ENCODE data around the gene STX4. TPM values are rescaled to one million over a fixed set of nuclear protein-coding genes. Genes with fewer than 3 reads are reported as not detected.
A peak's percentile ranks its signal among the peaks of the same experiment; 100 is the strongest.

The STX4 gene
- total RNA-seq, 4 donors from 2014 or later, result 14.9 to 24.3 (median 21.4) TPM

DNA sequence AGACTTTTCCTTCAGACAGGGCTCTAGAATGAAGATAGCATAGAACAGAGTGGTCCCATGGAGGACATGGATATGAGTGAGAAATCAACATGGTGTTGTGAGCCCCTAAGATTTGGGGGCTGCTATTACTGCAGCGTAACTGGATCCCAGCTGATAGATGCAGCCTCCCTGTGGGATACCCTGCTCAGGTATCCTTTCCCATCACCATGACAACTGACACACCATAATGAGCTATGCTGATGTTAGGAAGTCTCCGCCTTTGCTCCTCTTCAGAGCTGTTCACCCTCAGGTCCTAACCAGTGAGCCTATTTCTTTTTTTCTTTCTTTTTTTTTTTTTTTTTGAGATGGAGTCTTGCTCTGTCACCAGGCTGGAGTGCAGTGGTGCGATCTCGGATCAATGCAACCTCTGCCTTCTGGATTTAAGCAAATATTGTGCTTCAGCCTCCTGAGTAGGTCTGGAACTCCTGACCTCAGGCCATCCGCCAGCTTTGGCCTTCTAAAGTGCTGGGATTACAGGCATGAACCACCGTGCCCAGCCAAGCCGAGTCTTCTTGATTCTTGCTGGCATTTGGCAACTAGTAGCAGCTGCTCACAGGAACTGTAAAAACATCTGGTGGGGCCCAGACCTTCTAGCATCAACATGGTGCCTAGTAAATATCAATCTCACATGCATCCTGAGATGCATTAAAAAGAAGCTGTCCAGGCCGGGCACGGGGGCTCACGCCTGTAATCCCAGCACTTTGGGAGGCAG, 17.1 kb downstream of the STX4 start:
- no peak for TF ChIP-seq POLR2A (IDR thresholded peaks at IDR 0.05)
- TF ChIP-seq, protein P1, sequence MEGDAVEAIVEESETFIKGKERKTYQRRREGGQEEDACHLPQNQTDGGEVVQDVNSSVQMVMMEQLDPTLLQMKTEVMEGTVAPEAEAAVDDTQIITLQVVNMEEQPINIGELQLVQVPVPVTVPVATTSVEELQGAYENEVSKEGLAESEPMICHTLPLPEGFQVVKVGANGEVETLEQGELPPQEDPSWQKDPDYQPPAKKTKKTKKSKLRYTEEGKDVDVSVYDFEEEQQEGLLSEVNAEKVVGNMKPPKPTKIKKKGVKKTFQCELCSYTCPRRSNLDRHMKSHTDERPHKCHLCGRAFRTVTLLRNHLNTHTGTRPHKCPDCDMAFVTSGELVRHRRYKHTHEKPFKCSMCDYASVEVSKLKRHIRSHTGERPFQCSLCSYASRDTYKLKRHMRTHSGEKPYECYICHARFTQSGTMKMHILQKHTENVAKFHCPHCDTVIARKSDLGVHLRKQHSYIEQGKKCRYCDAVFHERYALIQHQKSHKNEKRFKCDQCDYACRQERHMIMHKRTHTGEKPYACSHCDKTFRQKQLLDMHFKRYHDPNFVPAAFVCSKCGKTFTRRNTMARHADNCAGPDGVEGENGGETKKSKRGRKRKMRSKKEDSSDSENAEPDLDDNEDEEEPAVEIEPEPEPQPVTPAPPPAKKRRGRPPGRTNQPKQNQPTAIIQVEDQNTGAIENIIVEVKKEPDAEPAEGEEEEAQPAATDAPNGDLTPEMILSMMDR (IDR thresholded peaks at IDR 0.05 in 4 of 5, conservative IDR thresholded peaks at IDR 0.05 in 1 of 5), result no peak
- H3K9me3 ChIP-seq, result no peaks in the 10 kb centered on the region
- no peaks in the 10 kb centered on the region for H3K27me3 ChIP-seq
- no peak overlapping the region for H3K27ac ChIP-seq
- DNase-seq (no peak), ATAC-seq (no peak)
- intact Hi-C loops (cut with DNase I; ENCODE audit: low total_unique reads), result no loop called here
- in situ Hi-C loops (cut with MboI; ENCODE audit: low sequenced_read_pairs in 4 of 4), result no loop called here
- no peak overlapping the region for H3K4me3 ChIP-seq
- H3K36me3 ChIP-seq, result no peaks in the 10 kb centered on the region
- no peaks in the 10 kb centered on the region for H3K4me1 ChIP-seq

DNA sequence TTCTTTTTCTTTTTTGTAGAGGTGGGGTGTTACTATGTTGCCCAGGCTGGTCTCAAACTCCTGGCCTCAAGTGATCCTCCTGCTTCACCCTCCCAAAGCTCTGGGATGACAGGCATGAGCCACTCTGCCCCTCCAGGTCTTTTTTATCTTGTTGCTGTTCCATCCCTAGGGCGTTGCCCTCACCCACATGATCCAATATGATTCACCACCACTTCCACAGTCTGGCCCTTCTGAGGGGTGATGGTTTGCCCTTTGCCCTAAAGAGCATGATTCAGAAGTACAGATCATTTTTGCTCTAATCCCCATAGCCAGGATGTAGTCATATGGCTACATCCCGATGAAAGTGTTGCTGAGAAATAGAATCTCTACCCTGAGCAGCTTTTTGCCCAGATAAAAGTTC, 18.8 kb downstream of the STX4 start:
- Histone ChIP-seq H3K9me3 (no peaks in the 10 kb centered on the region), H3K36me3 (no peaks in the 10 kb centered on the region), H3K4me3 (no peak overlapping the region), H3K27me3 (no peaks in the 10 kb centered on the region), H3K4me1 (no peaks in the 10 kb centered on the region), H3K27ac (no peak overlapping the region)
- DNase-seq (no peak), ATAC-seq (peak in 1 of 2 donors; percentile 55)
- intact Hi-C loops (cut with DNase I; ENCODE audit: low total_unique reads) (no loop called here), in situ Hi-C loops (cut with MboI; ENCODE audit: low sequenced_read_pairs in 4 of 4) (no loop called here)
- no peak for TF ChIP-seq POLR2A (IDR thresholded peaks at IDR 0.05)
- TF ChIP-seq, protein P1 (IDR thresholded peaks at IDR 0.05 in 4 of 5, conservative IDR thresholded peaks at IDR 0.05 in 1 of 5), result no peak

DNA sequence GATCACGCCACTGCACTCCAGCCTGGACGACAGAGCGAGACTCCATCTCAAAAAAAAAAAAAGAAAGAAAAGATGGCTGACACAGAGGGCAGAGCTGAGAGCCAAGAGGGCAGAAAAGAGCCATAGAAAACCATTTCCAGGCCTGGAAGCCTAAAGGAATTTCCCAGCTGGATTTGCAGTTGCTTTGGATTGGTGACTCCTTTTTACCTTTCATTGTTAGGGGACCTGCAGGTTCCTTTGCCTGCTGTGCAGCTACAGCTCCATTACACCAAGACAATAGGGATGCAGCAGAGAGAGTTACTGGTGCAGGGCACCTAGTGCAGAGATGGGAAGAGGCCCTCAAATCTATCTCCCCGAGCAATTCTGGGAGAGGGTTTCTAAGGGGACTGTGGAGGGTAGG, 22.3 kb downstream of the STX4 start:
- H3K27me3 ChIP-seq, result no peaks in the 10 kb centered on the region
- no peak for ATAC-seq
- in situ Hi-C loops (cut with MboI; ENCODE audit: low sequenced_read_pairs in 4 of 4), result no loop called here
- no peak overlapping the region for H3K4me3 ChIP-seq
- intact Hi-C loops (cut with DNase I; ENCODE audit: low total_unique reads), result no loop called here
- H3K27ac ChIP-seq, result no peak overlapping the region
- DNase-seq, result no peak
- TF ChIP-seq, protein P1 (IDR thresholded peaks at IDR 0.05 in 4 of 5, conservative IDR thresholded peaks at IDR 0.05 in 1 of 5), result no peak
- TF ChIP-seq POLR2A (IDR thresholded peaks at IDR 0.05), result no peak
- peaks cover 0 to 14% of the 10 kb centered on the region in 2 donors for H3K36me3 ChIP-seq
- no peaks in the 10 kb centered on the region for H3K4me1 ChIP-seq
- no peaks in the 10 kb centered on the region for H3K9me3 ChIP-seq

DNA sequence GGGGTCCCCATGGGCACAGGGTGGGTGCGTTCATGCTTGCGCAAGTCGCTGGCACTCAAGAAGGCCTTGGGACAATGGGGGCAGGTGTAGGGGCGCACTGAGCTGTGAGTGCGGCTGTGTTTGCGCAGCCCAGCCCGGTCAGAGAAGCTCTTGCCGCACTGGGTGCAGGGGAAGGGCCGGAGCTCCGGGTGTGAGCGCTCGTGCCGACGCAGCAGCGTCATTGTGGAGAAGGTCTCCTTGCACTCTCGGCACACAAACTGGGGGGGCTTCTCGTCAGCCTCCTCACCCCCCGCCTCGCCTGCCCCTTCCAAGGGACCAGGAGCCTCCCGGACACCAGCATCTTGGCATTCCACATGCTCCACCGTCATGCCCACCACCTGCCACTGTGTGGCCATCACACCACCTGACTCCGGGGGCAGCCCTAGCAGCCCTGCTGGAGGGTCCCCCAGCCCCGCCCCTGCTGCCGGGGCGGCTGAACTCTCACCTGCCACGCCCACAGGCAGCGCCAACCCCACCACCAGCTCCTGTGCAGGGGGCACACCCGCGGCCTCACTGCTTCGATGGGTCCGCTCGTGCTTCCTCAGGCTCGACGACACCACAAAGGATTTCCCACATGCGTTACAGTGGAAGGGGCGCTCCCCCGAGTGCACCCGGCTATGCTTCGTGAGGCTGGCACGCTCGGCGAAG, 27.9 kb downstream of the STX4 start:
- Histone ChIP-seq H3K4me1 (peaks cover 3 to 11% of the 10 kb centered on the region in 2 donors), H3K36me3 (peaks cover 0 to 40% of the 10 kb centered on the region in 2 donors), H3K9me3 (no peaks in the 10 kb centered on the region), H3K4me3 (no peak overlapping the region), H3K27ac (no peak overlapping the region), H3K27me3 (no peaks in the 10 kb centered on the region)
- intact Hi-C loops (cut with DNase I; ENCODE audit: low total_unique reads), result no loop called here
- DNase-seq (no peak), ATAC-seq (no peak)
- TF ChIP-seq, protein P1 (IDR thresholded peaks at IDR 0.05 in 4 of 5, conservative IDR thresholded peaks at IDR 0.05 in 1 of 5), result no peak
- no peak for TF ChIP-seq POLR2A (IDR thresholded peaks at IDR 0.05)
- in situ Hi-C loops (cut with MboI; ENCODE audit: low sequenced_read_pairs in 4 of 4), result no loop called here
